Measurements from ENCODE around the gene SMIM5.

The SMIM5 gene

DNA sequence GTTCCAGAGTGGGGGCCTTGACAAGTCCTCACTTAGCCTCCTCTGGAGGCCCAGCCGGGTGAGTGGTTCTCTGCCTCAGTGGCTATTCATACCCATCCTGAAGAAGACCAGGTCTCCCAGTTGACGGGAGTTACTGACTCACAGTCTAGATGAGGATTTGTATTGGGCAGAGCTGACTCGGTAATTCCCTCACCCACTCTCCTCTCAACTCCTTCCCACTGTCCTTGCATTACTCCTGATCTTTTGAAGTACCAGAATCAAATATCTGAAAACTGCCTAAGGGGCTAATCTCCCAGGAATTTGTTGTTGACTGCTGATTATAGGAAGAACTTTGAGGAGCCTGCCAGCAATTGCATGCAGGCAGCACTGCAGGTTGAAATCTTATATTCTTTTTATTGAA lies 48.1 kb downstream of the SMIM5 start:
- Mint-ChIP-seq H3K4me1 (ENCODE audit: low read depth in 2 of 2) (peaks cover 16 to 29% of the 10 kb centered on the region in 2 donors), H3K27ac (peak overlapping the region in 1 of 2 donors; percentile 46), H3K9me3 (no peaks in the 10 kb centered on the region), H3K4me3 (no peak overlapping the region), H3K36me3 (ENCODE audit: insufficient read depth) (peaks cover 56% of the 10 kb centered on the region), H3K27me3 (no peaks in the 10 kb centered on the region)
- DNase-seq (no peak), ATAC-seq (replicated peaks) (no peak)

DNA sequence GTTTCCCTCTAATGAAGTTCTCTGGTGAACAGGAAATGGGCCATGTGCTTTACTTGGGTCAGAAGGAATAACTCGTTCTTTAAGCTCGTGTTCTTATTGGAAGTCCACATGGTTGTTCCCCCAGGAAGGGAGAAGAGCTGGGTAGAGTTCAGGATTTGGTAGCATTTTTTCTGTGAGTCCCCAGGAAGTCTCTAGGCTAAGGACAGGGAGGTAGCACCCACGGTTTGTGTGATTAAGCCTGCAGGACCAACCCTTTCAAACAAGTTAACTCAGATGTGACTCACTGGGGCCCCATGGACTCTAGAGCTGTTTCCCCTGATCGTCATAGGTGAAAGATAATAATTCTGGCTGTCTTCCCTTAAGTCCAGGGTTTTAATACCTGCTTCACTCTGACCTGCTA lies 50.3 kb downstream of the SMIM5 start:
- ATAC-seq (replicated peaks) (no peak), DNase-seq (no peak)
- Mint-ChIP-seq H3K27ac (no peak overlapping the region), H3K36me3 (ENCODE audit: insufficient read depth) (peaks cover 47% of the 10 kb centered on the region), H3K4me3 (no peak overlapping the region), H3K27me3 (no peaks in the 10 kb centered on the region), H3K9me3 (no peaks in the 10 kb centered on the region), H3K4me1 (ENCODE audit: low read depth in 2 of 2) (peaks cover 19 to 38% of the 10 kb centered on the region in 2 donors)

DNA sequence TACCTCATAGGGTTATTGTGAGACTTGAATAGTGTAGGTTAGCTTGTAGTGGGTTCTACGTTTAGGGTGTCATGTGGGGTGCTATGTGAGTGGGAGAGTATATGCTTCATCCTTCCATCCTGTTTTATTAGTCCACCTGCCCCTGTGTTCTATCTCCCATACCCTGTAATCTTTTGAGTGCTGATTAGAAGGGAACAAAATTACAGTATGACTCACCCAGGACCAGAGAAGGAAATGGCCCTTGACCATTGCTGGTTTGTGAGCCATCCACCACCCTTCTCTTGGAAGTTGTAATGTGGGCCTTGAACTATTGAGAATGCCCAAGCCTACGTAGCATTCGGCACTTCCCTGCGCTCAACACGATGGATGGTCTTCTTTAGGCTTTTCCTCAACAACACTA lies 51.0 kb downstream of the SMIM5 start:
- no peak for DNase-seq
- no peak overlapping the region for H3K4me3 Mint-ChIP-seq
- ATAC-seq (replicated peaks) = no peak
- H3K27ac Mint-ChIP-seq = no peak overlapping the region
- peaks cover 23 to 43% of the 10 kb centered on the region in 2 donors for H3K4me1 Mint-ChIP-seq (ENCODE audit: low read depth in 2 of 2)
- no peaks in the 10 kb centered on the region for H3K9me3 Mint-ChIP-seq
- H3K27me3 Mint-ChIP-seq = no peaks in the 10 kb centered on the region
- peaks cover 45% of the 10 kb centered on the region for H3K36me3 Mint-ChIP-seq (ENCODE audit: insufficient read depth)

DNA sequence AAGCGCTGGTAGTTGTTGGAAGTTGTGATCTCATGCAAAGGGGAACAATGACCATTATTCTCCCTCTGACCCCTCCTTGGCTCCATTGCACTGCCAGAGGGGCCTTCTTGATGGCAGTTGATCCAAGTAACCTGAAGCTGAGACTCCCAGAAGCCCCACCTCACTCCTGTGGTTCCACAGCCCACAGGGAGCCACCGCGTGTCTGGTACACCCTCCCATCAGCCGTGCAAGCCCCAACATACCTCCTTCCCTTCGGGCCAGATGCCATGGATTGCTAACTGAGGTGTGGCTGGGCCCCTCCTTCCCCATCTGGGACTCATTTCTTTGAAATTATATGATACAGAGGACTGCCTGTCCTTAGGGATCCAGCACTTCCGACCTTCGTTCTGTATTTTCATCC lies 51.7 kb downstream of the SMIM5 start:
- Mint-ChIP-seq H3K4me3 (no peak overlapping the region), H3K36me3 (ENCODE audit: insufficient read depth) (peaks cover 46% of the 10 kb centered on the region), H3K4me1 (ENCODE audit: low read depth in 2 of 2) (peaks cover 25 to 47% of the 10 kb centered on the region in 2 donors), H3K9me3 (no peaks in the 10 kb centered on the region), H3K27me3 (no peaks in the 10 kb centered on the region), H3K27ac (no peak overlapping the region)
- ATAC-seq (replicated peaks) = no peak
- no peak for DNase-seq

DNA sequence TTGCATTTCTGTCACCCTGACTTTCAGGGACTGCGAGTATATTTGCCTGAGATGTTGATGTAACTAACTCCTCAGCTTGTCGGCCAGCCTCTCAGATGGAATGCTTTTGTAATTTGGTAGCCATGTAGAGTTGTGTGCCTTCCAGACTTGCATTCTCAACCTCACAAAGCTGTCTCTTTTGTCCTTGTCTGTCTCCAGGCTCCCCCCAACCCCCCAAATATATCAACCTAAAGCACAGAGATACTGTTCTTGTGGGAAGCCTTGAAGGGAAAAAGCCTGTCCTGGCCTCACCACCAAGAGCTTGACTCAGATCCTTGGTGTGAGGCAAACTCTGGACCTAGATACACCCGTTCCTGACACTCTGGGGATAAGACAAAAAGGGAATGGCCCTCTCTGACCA lies 52.3 kb downstream of the SMIM5 start:
- Mint-ChIP-seq H3K4me3 (no peak overlapping the region), H3K27ac (no peak overlapping the region), H3K27me3 (no peaks in the 10 kb centered on the region), H3K36me3 (ENCODE audit: insufficient read depth) (peaks cover 40% of the 10 kb centered on the region), H3K4me1 (ENCODE audit: low read depth in 2 of 2) (peaks cover 24 to 43% of the 10 kb centered on the region in 2 donors), H3K9me3 (no peaks in the 10 kb centered on the region)
- ATAC-seq (replicated peaks) = no peak
- DNase-seq = no peak

DNA sequence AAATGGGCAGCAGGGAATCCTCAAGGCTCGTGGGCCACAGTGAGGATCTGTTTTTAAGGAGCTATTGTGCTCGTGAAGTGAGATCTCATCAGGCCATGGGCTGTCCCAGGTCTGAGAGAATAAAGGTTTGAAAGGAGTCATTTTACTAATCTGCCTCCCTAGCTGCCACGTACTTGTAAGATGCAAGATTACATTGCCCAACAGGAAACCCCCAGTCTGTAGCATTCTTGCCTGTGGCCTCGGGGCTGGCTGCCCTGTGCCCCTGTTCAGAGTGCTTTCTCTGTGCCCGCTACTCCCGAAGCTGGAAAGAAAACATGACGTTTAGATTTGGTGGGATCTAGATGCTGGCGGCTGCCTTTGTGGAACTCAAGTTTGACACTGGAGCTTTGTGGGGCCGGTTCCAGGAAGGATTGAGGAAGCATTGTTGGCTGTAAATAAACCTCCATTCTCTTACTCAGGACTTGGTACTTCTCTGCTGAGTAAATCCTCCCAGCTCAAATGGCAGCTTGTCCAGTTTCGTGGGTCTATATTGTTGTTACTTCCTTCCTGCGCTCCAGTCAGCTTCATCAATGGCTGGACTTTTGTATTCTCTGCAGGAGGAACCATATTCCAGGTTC lies 55.1 kb downstream of the SMIM5 start:
- Mint-ChIP-seq H3K27me3 (no peaks in the 10 kb centered on the region), H3K4me3 (peak overlapping the region in 1 of 2 donors; percentile 2), H3K27ac (peak overlapping the region in 1 of 2 donors; percentile 7), H3K36me3 (ENCODE audit: insufficient read depth) (peaks cover 61% of the 10 kb centered on the region), H3K9me3 (no peaks in the 10 kb centered on the region), H3K4me1 (ENCODE audit: low read depth in 2 of 2) (peaks cover 31 to 58% of the 10 kb centered on the region in 2 donors)
- ATAC-seq (replicated peaks) (peak; percentile 39), DNase-seq (no peak)

DNA sequence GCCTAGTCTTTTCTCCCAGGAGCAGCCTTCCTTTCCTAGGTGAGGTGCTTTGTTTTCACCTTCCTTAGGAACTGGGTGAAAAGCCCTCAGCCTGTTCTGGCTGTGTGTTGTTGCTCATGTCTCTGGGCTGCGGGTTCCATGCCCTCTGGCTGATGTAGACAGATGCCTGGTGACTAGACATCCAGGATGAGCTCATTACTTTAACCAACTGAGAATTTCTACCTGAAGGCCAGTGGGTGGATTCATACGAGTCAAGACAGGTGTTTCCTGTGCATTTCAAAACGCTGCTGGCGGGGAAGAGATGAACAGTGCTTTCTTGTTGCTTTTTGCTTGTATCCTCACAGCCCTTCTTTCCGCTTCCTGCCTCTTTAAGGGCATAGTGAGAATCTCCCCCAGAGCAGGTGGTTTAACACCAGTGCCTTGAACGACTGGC lies 56.2 kb downstream of the SMIM5 start:
- Mint-ChIP-seq H3K27ac (peak overlapping the region; percentile 7 to 35), H3K36me3 (ENCODE audit: insufficient read depth) (peaks cover 67% of the 10 kb centered on the region), H3K9me3 (no peaks in the 10 kb centered on the region), H3K4me1 (ENCODE audit: low read depth in 2 of 2) (peaks cover 28 to 51% of the 10 kb centered on the region in 2 donors), H3K4me3 (peak overlapping the region; percentile 46 to 48), H3K27me3 (no peaks in the 10 kb centered on the region)
- ATAC-seq (replicated peaks) (peak; percentile 69), DNase-seq (peak in 1 of 3 experiments; percentile 24)
